HL-60 (cell line): ENCODE results near the gene ST6GALNAC3.

ENCODE experiments used
- POLR2AphosphoS5 ChIP-seq: IDR thresholded peaks from 2 replicates; pipeline ENCODE4 v1.6.1; 2012; ENCODE audit warnings: low read depth
- REST ChIP-seq: IDR thresholded peaks from 2 replicates; pipeline ENCODE4 v1.6.1; 2012; ENCODE audit warnings: low read depth; ENCODE audit not compliant: insufficient replicate concordance
- TF ChIP-seq, protein P1 (sequence below): IDR thresholded peaks from one replicate; pipeline ENCODE4 v1.5.1; 2011; ENCODE audit warnings: low read length, control low read depth, inconsistent platforms; ENCODE audit not compliant: insufficient read depth

GRCh38 chr1:76137746-76138145, 63.2 kb downstream of the ST6GALNAC3 start:
- TF ChIP-seq, protein P1, sequence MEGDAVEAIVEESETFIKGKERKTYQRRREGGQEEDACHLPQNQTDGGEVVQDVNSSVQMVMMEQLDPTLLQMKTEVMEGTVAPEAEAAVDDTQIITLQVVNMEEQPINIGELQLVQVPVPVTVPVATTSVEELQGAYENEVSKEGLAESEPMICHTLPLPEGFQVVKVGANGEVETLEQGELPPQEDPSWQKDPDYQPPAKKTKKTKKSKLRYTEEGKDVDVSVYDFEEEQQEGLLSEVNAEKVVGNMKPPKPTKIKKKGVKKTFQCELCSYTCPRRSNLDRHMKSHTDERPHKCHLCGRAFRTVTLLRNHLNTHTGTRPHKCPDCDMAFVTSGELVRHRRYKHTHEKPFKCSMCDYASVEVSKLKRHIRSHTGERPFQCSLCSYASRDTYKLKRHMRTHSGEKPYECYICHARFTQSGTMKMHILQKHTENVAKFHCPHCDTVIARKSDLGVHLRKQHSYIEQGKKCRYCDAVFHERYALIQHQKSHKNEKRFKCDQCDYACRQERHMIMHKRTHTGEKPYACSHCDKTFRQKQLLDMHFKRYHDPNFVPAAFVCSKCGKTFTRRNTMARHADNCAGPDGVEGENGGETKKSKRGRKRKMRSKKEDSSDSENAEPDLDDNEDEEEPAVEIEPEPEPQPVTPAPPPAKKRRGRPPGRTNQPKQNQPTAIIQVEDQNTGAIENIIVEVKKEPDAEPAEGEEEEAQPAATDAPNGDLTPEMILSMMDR: no peak
- TF ChIP-seq POLR2AphosphoS5 (no peak), REST (no peak)
